NCI-H82 (cell line): Measurements from ENCODE around the gene RAB9A.
"Not testable (repeated sequence)": the region's sequence is repeated elsewhere in the genome, so short reads cannot be mapped to it uniquely, and the experiment has no call there.

Experiments used
- DNase-seq: peaks from one replicate; lab custom pipeline; 2025; lab: John Stamatoyannopoulos, UW

RAB9A gene, protein sequence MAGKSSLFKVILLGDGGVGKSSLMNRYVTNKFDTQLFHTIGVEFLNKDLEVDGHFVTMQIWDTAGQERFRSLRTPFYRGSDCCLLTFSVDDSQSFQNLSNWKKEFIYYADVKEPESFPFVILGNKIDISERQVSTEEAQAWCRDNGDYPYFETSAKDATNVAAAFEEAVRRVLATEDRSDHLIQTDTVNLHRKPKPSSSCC

GRCh38 chrX:13688958-13689740 lies at the start of gene RAB9A:
Gene RAB9A, plus strand, starts transcription at chrX:13689128. Its CDS starts 19,619 bp downstream, at chrX:13708747.
- peak; percentile 87 for DNase-seq

DNA sequence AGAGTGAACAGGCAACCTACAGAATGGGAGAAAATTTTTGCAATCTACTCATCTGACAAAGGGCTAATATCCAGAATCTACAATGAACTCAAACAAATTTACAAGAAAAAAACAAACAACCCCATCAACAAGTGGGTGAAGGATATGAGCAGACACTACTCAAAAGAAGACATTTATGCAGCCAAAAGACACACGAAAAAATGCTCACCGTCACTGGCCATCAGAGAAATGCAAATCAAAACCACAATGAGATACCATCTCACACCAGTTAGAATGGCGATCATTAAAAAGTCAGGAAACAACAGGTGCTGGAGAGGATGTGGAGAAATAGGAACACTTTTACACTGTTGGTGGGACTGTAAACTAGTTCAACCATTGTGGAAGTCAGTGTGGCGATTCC lies 47.2 kb upstream of the RAB9A start:
- DNase-seq = not testable (repeated sequence)

DNA sequence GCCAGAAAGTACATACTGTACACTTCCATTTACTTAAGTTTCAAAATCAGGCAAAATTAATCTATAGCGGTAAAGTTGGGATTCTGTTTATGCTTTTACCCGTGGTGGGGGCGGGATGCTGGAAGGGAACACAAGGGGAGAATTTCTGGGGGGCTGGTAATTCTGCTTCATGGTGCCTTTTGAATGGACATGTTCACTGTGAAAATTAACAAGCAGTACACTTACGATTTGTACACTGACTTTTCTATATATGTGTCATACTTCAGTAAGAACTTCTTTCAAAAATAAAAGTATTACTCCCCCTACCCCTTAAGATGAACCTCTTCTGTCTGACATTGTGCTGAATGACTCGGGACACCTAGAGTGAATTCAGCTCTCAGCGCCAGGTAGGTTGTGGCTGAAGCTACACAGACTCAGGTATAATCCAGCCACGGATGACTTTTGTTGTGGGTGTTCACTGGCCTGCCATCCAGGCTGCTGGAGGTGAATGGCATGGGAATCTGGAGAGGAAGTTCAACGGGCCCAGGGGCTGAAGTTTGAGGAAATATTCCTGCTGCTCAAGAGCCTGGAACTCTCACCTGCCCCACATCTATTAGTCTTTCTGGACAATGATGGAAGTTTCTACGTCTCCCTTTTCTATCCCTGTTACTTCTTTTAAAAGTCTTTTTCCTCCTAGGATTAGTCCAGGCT lies 43.3 kb upstream of the RAB9A start:
- DNase-seq = no peak

DNA sequence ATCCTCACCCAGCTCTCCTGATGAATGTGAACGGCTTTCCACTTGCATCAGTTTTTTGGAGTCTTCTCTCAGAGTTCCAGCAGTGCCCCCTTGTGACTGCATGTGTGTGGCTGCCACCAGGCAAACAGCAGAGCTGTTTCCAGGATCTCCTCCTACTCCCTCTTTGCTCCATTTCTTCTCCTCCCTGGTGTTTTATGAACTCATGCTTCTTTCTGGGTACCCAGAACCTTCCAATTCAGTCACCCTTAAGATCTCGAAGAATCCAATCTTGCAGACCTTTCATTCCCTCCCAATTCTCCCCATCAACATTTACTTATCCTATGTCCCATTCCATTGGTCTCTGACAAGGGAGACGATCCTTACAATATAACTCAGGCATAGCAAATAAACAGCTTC lies 42.8 kb upstream of the RAB9A start:
- DNase-seq = peak; percentile 72

- peak; percentile 53 for DNase-seq
Observed at GRCh38 chrX:13647709-13648212, 41.2 kb upstream of the RAB9A start.

DNA sequence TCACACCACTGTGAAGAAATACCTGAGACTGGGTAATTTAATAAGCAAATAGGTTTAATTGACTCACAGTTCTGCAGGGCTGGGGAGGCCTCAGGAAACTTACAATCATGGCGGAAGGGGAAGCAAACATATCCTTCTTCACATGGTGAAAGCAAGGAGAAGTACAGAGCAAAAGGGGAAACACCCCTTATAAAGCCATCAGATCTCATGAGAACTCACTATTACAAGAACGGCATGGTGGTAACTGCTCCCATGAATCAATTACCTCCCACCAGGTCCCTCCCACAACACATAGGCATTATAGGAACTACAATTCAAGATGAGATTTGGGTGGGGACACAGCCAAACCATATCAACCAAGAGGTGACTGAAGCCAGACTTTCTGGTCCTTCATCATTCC lies 40.6 kb upstream of the RAB9A start:
- not testable (repeated sequence) for DNase-seq

DNA sequence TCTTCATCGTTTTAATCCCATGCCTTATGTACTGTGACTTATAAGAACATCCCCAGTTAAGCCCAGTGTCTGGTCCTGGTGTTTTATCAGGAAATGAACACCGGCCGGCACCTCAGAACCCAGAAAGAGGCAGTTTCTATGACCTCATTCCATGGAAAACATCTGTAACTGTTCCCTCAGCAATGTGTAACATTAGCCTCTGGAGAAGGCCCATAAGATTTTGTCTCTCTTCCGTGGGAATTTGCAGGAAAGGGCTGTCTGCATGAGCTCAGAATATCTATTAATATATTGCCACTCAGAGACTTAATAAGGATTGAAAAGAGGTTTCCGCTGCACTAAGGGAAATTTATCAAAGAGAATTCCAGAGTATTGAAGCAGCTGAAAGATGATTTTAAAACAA lies 39.1 kb upstream of the RAB9A start:
- DNase-seq = no peak

DNA sequence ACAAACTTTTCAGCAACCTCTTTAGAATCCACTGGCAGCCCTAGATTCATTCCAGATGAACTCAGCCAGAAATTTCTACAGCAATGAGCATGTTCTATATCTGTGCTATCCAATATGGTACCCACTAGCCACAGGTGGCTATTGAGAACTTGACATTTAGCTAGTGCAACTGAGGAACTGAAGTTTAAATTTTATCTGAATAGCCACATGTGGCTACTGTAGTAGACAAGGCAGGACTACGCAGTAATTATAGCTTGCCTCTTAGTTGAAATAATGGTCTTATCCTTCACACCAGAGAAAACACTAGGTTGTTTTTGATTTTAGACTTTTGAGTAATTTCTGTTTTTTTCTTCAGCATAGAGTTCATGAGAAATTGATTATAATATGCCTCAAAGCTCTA lies 38.6 kb upstream of the RAB9A start:
- no peak for DNase-seq

GRCh38 chrX:13651150-13651549 lies 37.8 kb upstream of the RAB9A start:
- DNase-seq = no peak

GRCh38 chrX:13652287-13652793 lies 36.6 kb upstream of the RAB9A start:
- DNase-seq = no peak

- peak; percentile 98 for DNase-seq
Observed at GRCh38 chrX:13652850-13653693, 35.9 kb upstream of the RAB9A start, which contains the start of gene TCEANC. Gene TCEANC, plus strand, starts transcription at chrX:13653141. Its CDS starts 9,368 bp downstream, at chrX:13662509.

DNA sequence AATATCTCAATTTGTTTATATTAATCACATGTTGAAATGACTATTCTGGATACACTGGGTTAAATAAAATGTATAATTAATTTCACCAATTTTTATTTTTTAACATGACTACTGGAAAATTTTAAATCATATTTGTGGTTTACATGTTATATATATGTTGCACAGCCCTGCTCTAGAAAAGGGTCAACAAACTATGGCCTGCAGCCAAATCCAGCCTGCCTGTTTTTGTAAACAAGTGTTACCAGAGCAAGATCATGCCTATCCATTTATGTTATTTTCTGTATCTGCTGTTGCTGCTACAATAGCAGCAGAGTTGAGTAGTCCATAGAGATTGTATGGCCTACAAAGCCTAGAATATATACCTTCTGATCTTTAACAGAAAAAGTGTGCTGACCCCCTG lies 34.8 kb upstream of the RAB9A start:
- no peak for DNase-seq

DNA sequence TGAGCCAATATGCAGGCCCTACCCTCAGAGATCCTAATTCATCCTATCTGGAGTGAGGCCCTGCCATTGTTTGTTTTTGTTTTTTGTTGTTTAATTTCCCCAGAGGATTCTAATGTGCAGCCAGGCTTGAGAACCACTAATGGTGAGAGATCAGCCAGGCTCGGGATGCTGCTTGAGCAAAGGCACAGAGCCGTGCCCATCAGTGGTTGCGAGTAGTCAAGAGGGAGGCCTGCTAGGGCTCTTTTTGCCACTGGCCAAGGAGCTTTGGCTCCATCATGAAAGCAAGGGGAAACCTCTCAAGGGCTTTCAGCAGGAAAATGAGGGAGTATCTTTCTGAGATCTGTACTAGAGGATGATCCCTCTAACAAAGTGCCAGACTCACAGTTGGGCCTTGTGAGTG lies 33.3 kb upstream of the RAB9A start:
- DNase-seq = no peak

DNA sequence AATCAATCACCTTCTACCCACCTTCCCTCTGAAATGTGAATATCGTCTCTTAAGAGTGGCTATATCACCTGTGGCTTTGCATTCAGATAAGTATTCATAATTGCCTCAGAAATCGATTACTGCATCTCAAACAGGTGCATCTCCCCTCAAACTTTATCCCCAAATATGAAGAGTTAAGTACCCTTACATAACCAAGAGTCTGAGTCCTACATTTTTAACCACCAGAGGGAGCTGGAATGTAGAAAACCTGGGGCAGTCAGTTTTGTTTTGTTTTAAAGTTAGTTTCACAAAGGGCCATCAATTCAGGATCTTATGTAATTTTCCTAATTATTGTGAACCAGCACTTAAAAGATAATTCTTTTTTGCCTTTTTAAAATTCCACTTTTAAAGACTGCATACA lies 30.3 kb upstream of the RAB9A start:
- DNase-seq = peak; percentile 63

- DNase-seq = no peak
Observed at GRCh38 chrX:13659063-13659462, 29.9 kb upstream of the RAB9A start.

GRCh38 chrX:13661735-13662288 lies 27.1 kb upstream of the RAB9A start:
- no peak for DNase-seq

DNA sequence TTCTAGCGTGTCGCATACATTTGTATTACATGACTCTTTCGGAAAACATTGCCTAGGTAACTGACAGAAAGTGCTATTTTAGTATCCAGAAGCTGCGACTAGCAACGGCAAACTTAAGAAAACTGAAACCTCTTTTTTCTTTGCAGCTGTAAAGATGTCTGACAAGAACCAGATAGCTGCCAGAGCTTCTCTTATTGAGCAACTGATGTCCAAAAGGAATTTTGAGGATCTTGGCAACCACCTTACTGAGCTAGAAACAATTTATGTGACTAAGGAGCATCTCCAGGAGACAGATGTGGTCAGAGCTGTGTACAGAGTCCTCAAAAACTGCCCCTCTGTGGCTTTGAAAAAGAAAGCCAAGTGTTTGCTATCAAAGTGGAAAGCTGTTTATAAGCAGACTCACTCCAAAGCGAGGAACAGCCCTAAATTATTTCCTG lies 26.6 kb upstream of the RAB9A start:
- no peak for DNase-seq

DNA sequence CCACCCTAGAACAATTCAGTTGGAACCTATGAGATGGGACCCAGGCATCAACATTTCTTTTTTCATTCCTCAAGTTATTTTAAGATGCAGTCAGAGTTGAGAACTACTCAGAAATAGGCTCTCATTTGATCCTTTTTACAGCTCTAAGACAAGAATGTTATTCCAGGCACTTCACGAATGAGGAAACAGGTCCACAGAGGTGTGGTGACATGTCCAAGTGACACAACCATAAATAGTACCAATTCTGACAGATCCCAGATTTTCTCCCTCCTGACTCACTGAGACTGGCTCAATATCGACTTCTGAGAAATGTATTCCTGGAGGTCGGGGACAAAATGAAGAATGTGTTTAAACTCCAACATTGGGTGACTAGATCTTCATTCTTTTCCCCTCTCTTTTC lies 24.9 kb upstream of the RAB9A start:
- DNase-seq = no peak

- DNase-seq = no peak
Observed at GRCh38 chrX:13666836-13667235, 22.1 kb upstream of the RAB9A start.

GRCh38 chrX:13667919-13668318 lies 21.0 kb upstream of the RAB9A start:
- DNase-seq = no peak

DNA sequence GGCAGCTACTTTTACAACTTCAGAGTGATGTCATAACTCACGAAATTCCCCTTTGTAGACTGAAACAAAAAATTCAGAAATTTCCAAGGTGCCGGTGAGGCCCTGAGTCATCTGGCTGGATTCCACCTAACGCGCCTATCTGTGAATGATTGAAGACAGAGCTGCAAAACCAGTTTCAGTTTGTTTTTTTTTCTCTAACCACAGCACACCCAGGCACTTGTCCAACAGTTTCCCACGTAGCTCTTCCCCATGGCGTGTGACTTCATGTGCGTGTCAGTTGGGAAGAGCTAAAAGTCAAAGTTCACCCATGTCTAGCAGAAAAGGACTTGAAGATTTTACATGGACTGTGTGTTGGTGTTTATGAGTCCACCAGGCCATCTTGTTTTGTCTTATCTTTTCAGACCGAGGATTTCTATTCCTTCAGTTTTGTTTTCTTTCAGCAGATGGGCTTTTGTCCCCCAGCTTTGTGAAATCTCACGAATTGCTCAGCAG lies 19.6 kb upstream of the RAB9A start:
- DNase-seq = no peak
